Stimulated activated CD8-positive, alpha-beta memory T cell treated with anti-CD3 and anti-CD28 coated beads, Interleukin-12 subunit alpha, Interleukin-12 subunit beta, amount 100 ng/mL, for 24 hours (primary cell): ENCODE results near the gene ZCCHC17.
"Not testable (repeated sequence)": the region's sequence is repeated elsewhere in the genome, so short reads cannot be mapped to it uniquely, and the experiment has no call there.

Experiments used
- DNase-seq: peaks from one replicate; pipeline ENCODE4 v3.0.0-alpha.2; 2020; ENCODE audit errors: extremely low read depth

Gene ZCCHC17

GRCh38 chr1:31370021-31370420 is 73.2 kb downstream of the ZCCHC17 start:
- DNase-seq: no peak

GRCh38 chr1:31370565-31370964 is 73.7 kb downstream of the ZCCHC17 start:
- no peak for DNase-seq

- DNase-seq: no peak
Measured at GRCh38 chr1:31371121-31371959, 74.5 kb downstream of the ZCCHC17 start.

- DNase-seq: no peak
Measured at GRCh38 chr1:31372051-31372450, 75.2 kb downstream of the ZCCHC17 start.

GRCh38 chr1:31372751-31373055 is 75.9 kb downstream of the ZCCHC17 start:
- DNase-seq: no peak

GRCh38 chr1:31373056-31373896 is 76.4 kb downstream of the ZCCHC17 start, which contains the start of gene FABP3:
Gene FABP3, minus strand, starts transcription at chr1:31373076. Its CDS starts 62 bp downstream, at chr1:31373014.
- no peak for DNase-seq

GRCh38 chr1:31373897-31374486 is 77.2 kb downstream of the ZCCHC17 start:
- no peak for DNase-seq

- no peak for DNase-seq
Measured at GRCh38 chr1:31374511-31375196, 77.8 kb downstream of the ZCCHC17 start.

- DNase-seq: no peak
Measured at GRCh38 chr1:31376375-31377134, 79.7 kb downstream of the ZCCHC17 start.

GRCh38 chr1:31377364-31377863 is 80.6 kb downstream of the ZCCHC17 start:
- DNase-seq: no peak

- no peak for DNase-seq
Measured at GRCh38 chr1:31378001-31378400, 81.2 kb downstream of the ZCCHC17 start.

- no peak for DNase-seq
Measured at GRCh38 chr1:31380181-31380580, 83.3 kb downstream of the ZCCHC17 start.

- no peak for DNase-seq
Measured at GRCh38 chr1:31381394-31382294, 84.8 kb downstream of the ZCCHC17 start.

GRCh38 chr1:31382379-31382989 is 85.7 kb downstream of the ZCCHC17 start:
- DNase-seq: no peak

- DNase-seq: no peak
Measured at GRCh38 chr1:31383967-31384366, 87.1 kb downstream of the ZCCHC17 start.

GRCh38 chr1:31386576-31387243 is 89.9 kb downstream of the ZCCHC17 start:
- not testable (repeated sequence) for DNase-seq

GRCh38 chr1:31387612-31388011 is 90.8 kb downstream of the ZCCHC17 start:
- no peak for DNase-seq

GRCh38 chr1:31389616-31390015 is 92.8 kb downstream of the ZCCHC17 start:
- DNase-seq: no peak

- no peak for DNase-seq
Measured at GRCh38 chr1:31390071-31390470, 93.2 kb downstream of the ZCCHC17 start.
